ENCODE results near the gene SPACA6. TPM values are rescaled to one million over a fixed set of nuclear protein-coding genes. Genes with fewer than 3 reads are reported as not detected.
"Not testable (repeated sequence)": the region's sequence is repeated elsewhere in the genome, so short reads cannot be mapped to it uniquely, and the experiment has no call there.

Gene SPACA6
- total RNA-seq, 1 experiment from 2014 or later = 4.7 TPM

DNA sequence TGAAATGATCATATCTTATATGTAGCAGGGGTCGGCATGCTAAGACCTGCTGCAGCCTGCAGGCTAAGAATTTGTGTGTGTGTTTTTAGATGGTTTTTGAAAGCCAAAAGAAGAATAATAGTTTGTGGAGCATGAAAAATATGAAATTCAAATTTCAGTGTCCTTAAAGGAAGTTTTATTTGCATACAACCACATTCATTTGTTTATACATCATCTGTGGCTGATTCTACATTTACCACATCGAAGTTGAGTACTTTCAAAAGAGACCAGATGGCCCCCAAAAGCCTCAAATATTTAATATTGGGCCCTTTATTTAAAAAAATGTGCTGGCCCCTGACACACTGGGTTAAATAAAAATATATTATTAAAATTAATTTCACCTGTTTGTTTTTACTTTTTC, 29.4 kb downstream of the SPACA6 start:
- in situ Hi-C loops (cut with HindIII; ENCODE audit: low sequenced_read_pairs) = no loop called here
- no peak for DNase-seq (ENCODE audit: low spot score)

DNA sequence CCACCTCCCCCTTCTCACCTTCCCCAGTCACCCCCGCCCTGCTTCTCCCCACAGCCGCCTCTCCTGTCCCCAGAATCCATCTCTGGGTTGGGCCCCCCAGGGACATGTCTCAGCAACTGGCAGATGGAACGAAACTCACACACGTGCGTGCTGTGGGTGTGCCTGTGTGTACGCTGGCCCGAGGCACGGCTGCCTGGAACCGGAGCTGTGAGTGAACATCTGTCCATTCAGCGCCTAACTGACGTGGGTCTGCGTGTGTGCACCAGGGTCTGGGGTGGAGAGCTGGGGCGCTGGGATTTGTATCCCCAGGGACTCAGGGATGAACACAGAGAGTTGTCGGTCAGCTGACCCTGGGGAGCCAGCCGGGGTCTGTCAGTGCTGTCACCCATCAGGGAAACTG, 31.4 kb downstream of the SPACA6 start:
- in situ Hi-C loops (cut with HindIII; ENCODE audit: low sequenced_read_pairs) = no loop called here
- DNase-seq (ENCODE audit: low spot score) = no peak

DNA sequence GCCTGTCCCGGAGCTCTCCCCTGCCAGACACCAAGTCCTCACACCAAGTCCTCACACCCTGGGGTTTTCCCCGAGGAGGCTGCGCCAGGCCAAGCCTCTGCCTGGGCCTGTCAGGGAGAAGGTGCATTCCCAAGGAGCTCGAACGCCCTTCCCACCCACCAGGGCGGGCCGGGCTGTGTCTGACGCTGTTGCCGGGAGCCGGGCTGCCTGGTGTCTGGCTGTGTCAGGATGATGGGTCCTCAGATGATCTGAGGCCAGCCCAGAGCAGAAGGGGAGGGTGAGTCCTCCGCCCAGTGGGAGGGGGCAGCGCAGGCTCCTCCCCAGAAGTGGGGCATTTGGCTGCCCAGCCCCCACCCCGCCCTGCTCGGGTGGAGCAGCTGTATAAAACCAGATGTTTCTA, 32.9 kb downstream of the SPACA6 start:
- no peak for DNase-seq (ENCODE audit: low spot score)
- in situ Hi-C loops (cut with HindIII; ENCODE audit: low sequenced_read_pairs) = no loop called here

DNA sequence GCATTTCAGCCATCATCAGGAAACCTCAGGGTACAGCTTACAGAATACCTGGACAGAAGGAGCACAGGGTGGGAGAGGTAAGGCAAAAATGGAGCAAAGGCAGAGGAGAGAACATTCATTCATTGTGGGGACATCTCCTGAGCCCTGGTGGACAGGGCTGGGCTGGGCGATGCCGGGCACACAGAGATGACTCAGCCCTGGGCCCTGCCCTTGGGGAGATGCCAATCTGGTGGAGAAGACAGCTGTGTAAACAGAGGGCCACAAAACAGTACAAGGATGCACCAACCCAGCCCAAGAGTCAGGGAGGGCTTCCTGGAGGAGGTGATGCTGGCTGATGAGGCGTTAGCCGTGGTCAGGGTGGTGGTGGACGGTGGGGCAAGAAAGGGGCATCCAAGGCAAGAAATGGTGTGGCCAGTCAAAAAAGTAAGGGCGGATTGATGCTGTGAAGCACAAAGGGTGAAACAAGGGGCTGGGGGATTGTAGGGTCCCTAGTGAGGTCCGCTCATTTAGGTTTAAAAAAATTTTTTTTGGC, 34.3 kb downstream of the SPACA6 start:
- DNase-seq (ENCODE audit: low spot score) = no peak
- in situ Hi-C loops (cut with HindIII; ENCODE audit: low sequenced_read_pairs) = no loop called here

DNA sequence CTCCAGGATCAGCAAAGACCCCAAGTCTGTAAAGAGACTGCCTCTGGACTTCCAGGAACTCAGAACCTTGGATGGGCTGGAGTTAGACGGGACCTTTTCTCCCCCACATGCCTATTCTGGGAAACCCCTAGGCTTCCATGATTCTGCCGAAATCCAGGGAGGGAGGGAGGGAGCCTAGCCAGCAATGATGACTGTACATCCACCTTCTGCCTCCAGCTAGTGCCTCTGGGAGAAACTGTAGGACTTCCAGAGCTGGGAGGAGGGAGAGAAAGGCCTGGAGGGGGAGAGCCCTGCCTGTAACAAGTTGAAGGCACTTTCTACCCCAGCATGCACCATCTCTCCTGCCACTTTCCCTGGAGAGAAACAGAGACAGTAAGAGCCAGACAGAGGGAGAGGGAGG, 36.7 kb downstream of the SPACA6 start:
- DNase-seq (ENCODE audit: low spot score) = no peak
- in situ Hi-C loops (cut with HindIII; ENCODE audit: low sequenced_read_pairs) = no loop called here

DNA sequence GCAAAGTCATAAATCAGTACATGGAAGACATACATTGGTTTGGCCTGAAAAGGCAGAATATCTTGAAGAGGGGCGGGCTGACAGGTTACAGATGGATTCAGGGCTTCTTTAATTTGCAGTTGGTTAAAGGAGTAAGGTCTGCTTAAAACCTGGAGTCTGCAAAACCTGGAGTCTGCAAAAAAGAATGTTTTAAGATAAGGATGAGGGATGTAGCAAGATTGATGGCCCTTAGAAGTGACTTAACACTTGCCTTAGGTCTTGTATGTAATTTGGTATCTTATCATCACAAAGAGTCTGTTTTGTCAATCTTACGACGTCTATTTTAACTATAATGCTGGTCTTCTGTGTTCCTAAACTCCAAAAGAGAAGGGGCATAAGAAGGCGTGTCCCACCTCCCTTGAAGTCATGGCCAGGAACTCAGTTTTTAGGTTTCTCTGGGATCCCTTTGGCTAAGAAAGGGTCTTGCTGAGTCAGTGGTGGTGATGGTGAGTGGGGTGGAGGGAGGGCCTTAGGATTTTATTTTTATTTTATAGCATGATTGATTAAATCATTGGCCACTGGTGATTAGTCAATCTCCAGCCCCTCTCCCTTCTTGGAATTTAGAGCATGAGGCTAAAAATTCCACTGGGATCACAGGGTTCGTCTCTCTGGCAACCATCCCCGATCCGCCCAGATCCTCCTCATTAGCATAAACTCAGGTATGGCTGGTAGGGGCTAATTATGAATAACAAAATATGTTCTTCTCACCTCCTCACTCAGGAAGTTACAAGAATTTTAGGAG, 40.8 kb downstream of the SPACA6 start:
- no peak for DNase-seq (ENCODE audit: low spot score)
- in situ Hi-C loops (cut with HindIII; ENCODE audit: low sequenced_read_pairs) = no loop called here

DNA sequence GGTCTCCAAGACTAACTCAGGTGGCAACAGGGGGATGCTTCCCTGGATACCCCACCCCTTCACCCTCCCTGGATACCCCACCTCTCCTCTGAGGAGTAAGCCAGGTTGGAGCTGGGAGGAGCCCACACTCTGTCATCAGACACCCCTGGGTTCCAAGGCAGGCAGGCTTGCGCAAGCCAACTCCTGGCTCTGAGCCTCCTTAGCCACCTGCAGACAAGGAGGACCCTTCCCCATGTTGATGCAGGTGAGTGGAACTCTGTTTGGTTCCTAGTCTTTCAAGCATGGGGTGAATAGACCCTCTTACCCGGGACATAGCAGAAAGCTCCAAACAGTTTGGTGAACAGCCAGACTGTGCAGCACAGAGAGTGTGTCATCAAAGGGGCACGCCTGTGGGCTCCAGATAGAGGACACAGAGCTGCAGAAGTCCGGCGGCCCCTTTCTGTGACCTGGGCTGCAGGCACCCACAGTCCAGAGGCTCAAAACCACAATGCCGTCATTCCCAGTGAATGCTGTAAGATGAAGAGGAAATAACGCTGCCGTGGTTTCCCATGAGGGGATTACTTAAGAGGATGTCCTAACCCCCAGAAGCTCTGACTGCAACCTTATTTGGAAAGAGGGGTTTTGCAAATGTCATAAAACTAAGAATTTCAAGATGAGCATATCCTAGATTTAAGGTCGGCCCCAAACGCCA, 42.8 kb downstream of the SPACA6 start:
- in situ Hi-C loops (cut with HindIII; ENCODE audit: low sequenced_read_pairs) = no loop called here
- DNase-seq (ENCODE audit: low spot score) = no peak

DNA sequence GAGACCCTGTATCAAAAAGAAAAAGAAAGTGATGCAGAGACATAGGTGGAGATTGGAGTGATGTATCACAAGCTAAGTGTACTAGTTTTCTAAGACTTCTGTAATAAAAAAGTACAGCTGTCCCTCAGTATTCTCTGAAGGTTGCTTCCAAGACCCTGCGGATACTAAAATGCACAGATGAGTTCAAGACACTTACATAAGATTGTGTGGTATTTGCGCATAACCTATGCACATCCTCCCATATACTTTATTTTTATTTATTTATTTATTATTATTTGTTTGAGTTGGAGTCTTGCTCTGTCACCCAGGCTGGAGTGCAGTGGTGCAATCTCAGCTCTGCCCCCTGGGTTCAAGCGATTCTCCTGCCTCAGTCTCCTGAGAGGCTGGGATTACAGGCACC, 44.3 kb downstream of the SPACA6 start:
- in situ Hi-C loops (cut with HindIII; ENCODE audit: low sequenced_read_pairs) = no loop called here
- DNase-seq (ENCODE audit: low spot score) = no peak

DNA sequence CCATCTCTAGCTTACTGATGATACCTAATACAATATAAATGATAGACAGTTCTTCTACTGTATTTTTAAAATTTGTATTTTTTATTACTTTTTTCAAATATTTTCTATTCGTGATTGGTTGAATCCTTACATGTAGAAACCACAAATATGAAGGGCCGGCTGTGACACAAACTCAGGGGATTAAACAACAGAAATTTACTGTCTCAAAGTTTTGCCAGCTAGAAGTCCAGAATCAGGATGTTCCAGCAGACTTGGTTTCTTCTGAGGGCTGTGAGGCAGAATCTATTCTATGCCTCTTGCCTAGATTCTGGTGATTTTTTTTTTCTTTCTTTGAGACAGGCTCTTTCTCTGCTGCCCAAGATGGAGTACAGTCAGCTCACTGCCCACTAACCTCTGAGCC, 44.8 kb downstream of the SPACA6 start:
- in situ Hi-C loops (cut with HindIII; ENCODE audit: low sequenced_read_pairs) = no loop called here
- no peak for DNase-seq (ENCODE audit: low spot score)

DNA sequence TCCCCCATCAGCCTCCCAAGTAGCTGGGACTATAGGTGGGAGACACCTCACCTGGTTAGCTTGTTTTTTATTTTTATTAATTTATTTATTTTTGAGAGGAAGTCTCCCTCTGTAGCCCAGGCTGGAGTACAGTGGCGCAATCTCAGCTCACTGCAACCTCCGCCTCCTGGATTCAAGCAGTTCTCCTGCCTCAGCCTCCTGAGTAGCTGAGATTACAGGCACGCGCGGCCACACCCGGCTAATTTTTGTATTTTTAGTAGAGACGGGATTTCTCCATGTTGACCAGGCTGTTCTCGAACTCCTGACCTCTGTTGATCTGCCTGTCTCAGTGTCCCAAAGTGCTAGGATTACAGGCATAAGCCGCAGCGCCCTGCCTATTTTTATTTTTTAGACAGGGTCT, 45.4 kb downstream of the SPACA6 start:
- DNase-seq (ENCODE audit: low spot score); in situ Hi-C loops (cut with HindIII; ENCODE audit: low sequenced_read_pairs): not testable (repeated sequence)

DNA sequence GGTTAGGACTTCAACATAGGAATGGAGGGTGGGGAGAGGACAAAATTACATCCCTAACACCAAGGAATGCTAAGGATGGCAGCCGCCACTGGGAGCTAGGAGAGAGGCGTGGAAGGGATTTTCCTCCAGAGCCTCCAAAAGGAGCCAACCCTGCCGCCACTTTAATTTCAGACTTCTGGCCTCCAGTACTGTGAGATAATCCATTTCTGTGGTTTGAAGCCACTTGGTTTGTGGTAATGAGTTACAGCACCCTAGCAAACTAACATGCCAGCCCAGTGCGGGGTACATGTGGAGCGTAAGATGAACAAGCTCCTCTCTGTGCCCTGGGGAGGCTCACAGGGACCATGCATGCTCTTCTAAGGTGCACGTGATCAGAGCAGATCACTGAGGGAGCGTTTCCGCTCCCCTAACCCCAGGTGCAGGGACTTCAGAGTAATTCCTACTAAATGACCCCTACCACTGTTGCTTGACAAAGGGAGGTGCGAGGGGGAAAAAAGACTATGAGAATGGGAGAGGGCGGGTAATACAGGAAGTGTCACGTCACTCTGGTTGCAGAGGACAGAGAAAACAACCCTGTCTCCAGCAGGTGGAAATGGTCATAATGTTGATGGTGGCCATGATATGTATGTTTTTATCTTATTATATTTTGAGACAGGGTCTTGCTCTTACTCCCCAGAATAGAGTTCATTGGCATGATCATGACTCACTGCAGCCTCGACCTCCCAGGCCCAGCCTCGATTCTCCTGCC, 46.5 kb downstream of the SPACA6 start:
- DNase-seq (ENCODE audit: low spot score) = no peak
- in situ Hi-C loops (cut with HindIII; ENCODE audit: low sequenced_read_pairs) = no loop called here

DNA sequence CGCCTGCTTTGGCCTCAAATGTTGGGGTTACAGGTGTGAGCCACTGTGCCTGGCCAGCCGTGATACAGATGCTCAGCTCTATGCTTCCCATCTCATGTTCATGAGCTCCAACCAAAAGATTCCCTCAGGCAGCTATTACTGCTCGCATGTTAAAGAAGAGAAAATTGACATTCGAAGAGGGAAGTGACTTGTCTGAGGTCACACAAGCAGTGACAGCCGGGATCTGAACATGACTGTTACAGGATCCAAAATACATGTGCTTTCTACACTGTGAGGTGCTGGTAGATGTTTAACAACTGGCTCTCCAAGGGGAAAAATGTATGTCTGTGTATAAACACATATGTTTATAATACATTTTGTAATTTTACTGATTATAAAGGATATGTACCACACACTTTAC, 47.2 kb downstream of the SPACA6 start:
- DNase-seq (ENCODE audit: low spot score) = no peak
- in situ Hi-C loops (cut with HindIII; ENCODE audit: low sequenced_read_pairs) = no loop called here

DNA sequence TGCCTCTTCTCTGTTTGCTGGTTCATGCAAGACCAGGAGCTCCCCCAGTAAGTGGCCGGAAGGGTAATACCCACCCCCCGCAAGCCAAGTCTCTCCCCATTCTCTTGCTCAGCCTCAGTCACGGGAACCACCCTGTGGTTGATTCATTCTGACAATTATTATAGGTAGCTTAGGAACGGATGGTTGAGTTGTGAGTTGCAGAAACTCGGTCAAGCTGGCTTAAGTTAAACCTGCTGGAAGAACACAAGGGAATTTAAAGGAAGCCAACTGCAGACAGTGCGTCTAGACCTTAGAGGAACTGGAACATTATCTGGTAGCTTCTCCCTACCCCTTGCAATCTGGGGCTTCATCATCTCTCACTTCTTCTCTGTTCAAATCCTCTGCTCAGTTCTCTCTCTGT, 49.7 kb downstream of the SPACA6 start:
- in situ Hi-C loops (cut with HindIII; ENCODE audit: low sequenced_read_pairs) = no loop called here
- no peak for DNase-seq (ENCODE audit: low spot score)

DNA sequence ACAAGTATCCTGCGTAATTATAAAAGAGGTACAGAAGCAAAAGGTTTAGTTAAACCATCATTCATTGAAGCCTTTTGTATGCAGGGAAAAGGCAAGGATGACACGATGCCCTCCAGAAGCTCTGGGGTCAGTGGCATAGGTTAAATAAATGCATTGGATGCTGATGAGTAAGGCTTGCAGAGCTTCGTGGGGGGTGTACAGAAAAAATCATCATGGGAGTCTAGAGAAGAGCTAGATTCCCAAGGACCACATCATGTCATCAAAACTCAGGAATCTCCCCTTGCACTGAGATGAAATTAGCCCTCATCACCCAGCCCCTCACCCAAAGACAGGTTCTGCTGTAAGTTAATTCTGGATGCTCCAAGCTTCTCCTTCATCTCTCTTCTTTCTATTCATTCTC, 50.3 kb downstream of the SPACA6 start:
- in situ Hi-C loops (cut with HindIII; ENCODE audit: low sequenced_read_pairs) = no loop called here
- DNase-seq (ENCODE audit: low spot score) = no peak

DNA sequence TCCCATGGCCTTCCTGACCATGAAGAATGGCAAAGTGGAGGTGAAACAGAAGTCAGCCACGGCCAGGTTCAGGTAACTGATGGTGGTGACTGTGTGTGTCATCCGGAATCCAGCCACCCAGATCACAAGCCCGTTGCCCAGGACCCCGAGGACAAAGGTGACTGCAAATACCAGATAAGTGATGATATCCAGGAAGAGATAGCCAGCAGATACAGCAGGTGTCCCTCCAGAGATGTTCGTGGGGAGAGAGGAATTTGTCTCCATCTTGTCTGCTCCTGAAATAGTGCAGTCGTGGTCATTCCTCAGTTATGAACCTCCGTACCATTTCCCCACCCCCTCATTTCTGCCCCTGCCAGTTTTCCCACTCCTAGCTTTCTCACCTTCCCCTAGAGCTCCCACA, 53.6 kb downstream of the SPACA6 start:
- in situ Hi-C loops (cut with HindIII; ENCODE audit: low sequenced_read_pairs) = no loop called here
- DNase-seq (ENCODE audit: low spot score) = no peak

DNA sequence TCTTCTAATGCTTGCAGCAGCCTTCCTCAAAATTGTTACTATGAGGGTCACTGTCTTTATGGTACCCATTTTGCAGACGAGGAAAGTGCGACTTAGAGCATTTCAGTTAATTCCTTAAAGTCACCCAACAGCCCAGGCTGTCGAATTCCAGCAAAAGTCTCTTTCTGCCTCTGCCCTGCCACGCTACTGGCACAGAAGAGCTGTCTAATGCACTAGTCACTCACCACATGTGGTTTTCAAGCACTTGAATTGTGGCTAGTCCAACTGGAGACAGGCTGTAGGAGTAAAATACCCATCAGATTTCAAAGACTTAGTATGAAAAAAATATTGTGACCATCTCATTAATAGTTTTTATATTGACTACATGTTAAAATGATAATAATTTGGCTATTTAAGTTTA, 56.8 kb downstream of the SPACA6 start:
- no peak for DNase-seq (ENCODE audit: low spot score)
- in situ Hi-C loops (cut with HindIII; ENCODE audit: low sequenced_read_pairs) = no loop called here

DNA sequence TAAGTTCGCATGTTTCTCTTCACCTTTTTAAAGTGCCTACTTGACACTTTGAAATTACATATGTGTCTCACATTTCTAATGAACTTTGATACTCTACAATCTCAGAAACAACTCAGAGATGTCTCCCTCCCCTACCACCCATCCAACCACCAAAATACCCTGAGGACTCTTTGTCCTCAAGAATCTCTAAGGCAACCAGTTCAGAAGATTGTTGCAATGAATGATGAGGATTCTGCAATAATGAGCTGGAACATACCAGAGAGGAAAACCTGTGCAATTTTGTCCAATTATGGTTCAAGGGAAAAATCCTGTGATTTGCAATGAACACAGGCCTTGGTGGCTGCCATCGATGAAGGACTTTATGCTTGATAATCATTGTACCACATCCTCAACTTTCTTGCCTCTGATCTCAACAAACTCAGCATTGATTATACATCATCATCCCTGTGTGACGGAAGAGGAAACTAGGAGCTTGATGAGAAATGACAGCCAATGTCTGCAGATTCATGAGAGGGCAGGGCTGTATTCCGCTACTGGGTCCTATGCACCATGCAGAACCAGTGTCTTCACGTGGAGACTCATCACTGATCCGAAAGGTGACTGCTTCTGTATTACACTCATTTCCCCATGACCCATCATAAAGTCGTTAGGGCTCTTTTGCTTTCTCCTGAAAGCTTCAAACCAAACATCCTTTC, 57.4 kb downstream of the SPACA6 start:
- in situ Hi-C loops (cut with HindIII; ENCODE audit: low sequenced_read_pairs) = no loop called here
- no peak for DNase-seq (ENCODE audit: low spot score)

DNA sequence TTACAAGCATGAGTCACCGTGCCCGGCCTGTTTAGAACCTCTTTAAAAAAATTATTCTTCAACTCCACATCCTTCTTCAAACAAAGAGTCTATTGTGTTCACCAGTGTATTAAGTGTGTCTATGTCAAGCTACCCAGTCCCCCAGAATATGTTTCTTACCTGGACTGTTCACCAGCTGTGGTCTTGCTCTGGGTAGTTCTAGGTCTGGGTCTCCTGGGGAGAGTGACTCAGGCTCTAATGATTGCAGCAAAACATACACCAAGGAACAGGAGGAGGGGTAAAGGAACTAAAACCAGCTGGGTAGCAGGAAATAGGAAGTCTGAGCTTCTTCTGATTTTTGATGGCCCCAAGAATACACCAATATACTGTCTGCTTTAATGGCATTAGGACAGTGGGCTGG, 58.5 kb downstream of the SPACA6 start, which contains the start of gene FPR1:
Gene FPR1 (minus strand): TSS at position 224 of the 400 bp plus-strand sequence. CDS start 4,884 bp downstream, outside the sequence.
- in situ Hi-C loops (cut with HindIII; ENCODE audit: low sequenced_read_pairs) = no loop called here
- DNase-seq (ENCODE audit: low spot score) = no peak

DNA sequence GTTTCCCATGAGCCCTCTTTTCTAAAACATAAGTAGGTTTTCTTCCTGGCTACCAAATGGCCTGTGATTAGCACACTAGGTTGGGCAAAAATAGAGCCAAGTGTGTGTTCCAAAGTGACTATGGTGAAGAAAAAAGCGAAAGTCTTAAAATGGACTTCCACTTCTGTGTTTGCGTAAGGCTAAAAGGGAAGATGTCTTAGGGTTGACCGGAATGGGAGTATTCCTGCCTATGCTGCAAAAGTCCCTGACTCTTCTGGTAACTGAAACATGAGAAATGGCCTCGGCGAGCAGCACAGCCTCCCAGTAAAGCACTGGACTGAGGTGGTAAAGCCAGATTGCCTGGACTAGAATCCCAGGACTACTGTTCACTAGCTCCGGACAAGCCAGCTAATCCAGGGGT, 61.0 kb downstream of the SPACA6 start:
- in situ Hi-C loops (cut with HindIII; ENCODE audit: low sequenced_read_pairs) = no loop called here
- no peak for DNase-seq (ENCODE audit: low spot score)
